ENCODE results near the gene FN3KRP.
"Not testable (repeated sequence)": the region's sequence is repeated elsewhere in the genome, so short reads cannot be mapped to it uniquely, and the experiment has no call there.

Gene FN3KRP

GRCh38 chr17:82736511-82737185, 20.1 kb downstream of the FN3KRP start:
- H3K4me1 ChIP-seq (ENCODE audit: control insufficient read depth in 1 of 2, insufficient read depth in 2 of 2, low read length in 2 of 2), result peaks cover 0 to 19% of the 10 kb centered on the region in 2 donors
- H3K27me3 ChIP-seq (ENCODE audit: low read depth, low read length), result no peaks in the 10 kb centered on the region
- H3K4me3 ChIP-seq (ENCODE audit: low read depth in 1 of 2, low read length in 2 of 2), result peak overlapping the region in 1 of 2 donors; percentile 85
- H3K36me3 ChIP-seq (ENCODE audit: control insufficient read depth in 1 of 2, insufficient read depth in 2 of 2, low read length in 2 of 2), result peaks cover 10 to 46% of the 10 kb centered on the region in 2 donors
- no peak overlapping the region for H3K27ac ChIP-seq (ENCODE audit: low read length)
- peaks cover 0 to 2% of the 10 kb centered on the region in 2 donors for H3K9me3 ChIP-seq (ENCODE audit: control insufficient read depth in 1 of 2, low read length in 2 of 2)

GRCh38 chr17:82737967-82738877, 21.7 kb downstream of the FN3KRP start:
- Histone ChIP-seq H3K4me3 (ENCODE audit: low read depth in 1 of 2, low read length in 2 of 2) (no peak overlapping the region), H3K27me3 (ENCODE audit: low read depth, low read length) (no peaks in the 10 kb centered on the region), H3K4me1 (ENCODE audit: control insufficient read depth in 1 of 2, insufficient read depth in 2 of 2, low read length in 2 of 2) (peaks cover 0 to 19% of the 10 kb centered on the region in 2 donors), H3K27ac (ENCODE audit: low read length) (no peak overlapping the region), H3K9me3 (ENCODE audit: control insufficient read depth in 1 of 2, low read length in 2 of 2) (peaks cover 0 to 2% of the 10 kb centered on the region in 2 donors), H3K36me3 (ENCODE audit: control insufficient read depth in 1 of 2, insufficient read depth in 2 of 2, low read length in 2 of 2) (peaks cover 16 to 45% of the 10 kb centered on the region in 2 donors)

GRCh38 chr17:82740906-82741759, 24.6 kb downstream of the FN3KRP start:
- Histone ChIP-seq H3K4me1 (ENCODE audit: control insufficient read depth in 1 of 2, insufficient read depth in 2 of 2, low read length in 2 of 2) (peaks cover 0 to 10% of the 10 kb centered on the region in 2 donors), H3K9me3 (ENCODE audit: control insufficient read depth in 1 of 2, low read length in 2 of 2) (peaks cover 0 to 2% of the 10 kb centered on the region in 2 donors), H3K36me3 (ENCODE audit: control insufficient read depth in 1 of 2, insufficient read depth in 2 of 2, low read length in 2 of 2) (peaks cover 16 to 54% of the 10 kb centered on the region in 2 donors), H3K27me3 (ENCODE audit: low read depth, low read length) (no peaks in the 10 kb centered on the region), H3K27ac (ENCODE audit: low read length) (no peak overlapping the region), H3K4me3 (ENCODE audit: low read depth in 1 of 2, low read length in 2 of 2) (peak overlapping the region in 1 of 2 donors; percentile 7)

- Histone ChIP-seq H3K36me3 (ENCODE audit: control insufficient read depth in 1 of 2, insufficient read depth in 2 of 2, low read length in 2 of 2) (peaks cover 16 to 46% of the 10 kb centered on the region in 2 donors), H3K27me3 (ENCODE audit: low read depth, low read length) (no peaks in the 10 kb centered on the region), H3K4me3 (ENCODE audit: low read depth in 1 of 2, low read length in 2 of 2) (no peak overlapping the region), H3K4me1 (ENCODE audit: control insufficient read depth in 1 of 2, insufficient read depth in 2 of 2, low read length in 2 of 2) (no peaks in the 10 kb centered on the region), H3K9me3 (ENCODE audit: control insufficient read depth in 1 of 2, low read length in 2 of 2) (peaks cover 0 to 4% of the 10 kb centered on the region in 2 donors), H3K27ac (ENCODE audit: low read length) (no peak overlapping the region)
Measured at GRCh38 chr17:82743344-82744219, 27.1 kb downstream of the FN3KRP start.

GRCh38 chr17:82744736-82745135, 28.2 kb downstream of the FN3KRP start:
- not testable (repeated sequence) for H3K9me3 ChIP-seq (ENCODE audit: control insufficient read depth in 1 of 2, low read length in 2 of 2); H3K27me3 ChIP-seq (ENCODE audit: low read depth, low read length); H3K27ac ChIP-seq (ENCODE audit: low read length); H3K4me3 ChIP-seq (ENCODE audit: low read depth in 1 of 2, low read length in 2 of 2); H3K4me1 ChIP-seq (ENCODE audit: control insufficient read depth in 1 of 2, insufficient read depth in 2 of 2, low read length in 2 of 2)
- peaks cover 16 to 44% of the 10 kb centered on the region in 2 donors for H3K36me3 ChIP-seq (ENCODE audit: control insufficient read depth in 1 of 2, insufficient read depth in 2 of 2, low read length in 2 of 2)

GRCh38 chr17:82745524-82745923, 29.0 kb downstream of the FN3KRP start:
- Histone ChIP-seq H3K27me3 (ENCODE audit: low read depth, low read length) (no peaks in the 10 kb centered on the region), H3K27ac (ENCODE audit: low read length) (no peak overlapping the region), H3K36me3 (ENCODE audit: control insufficient read depth in 1 of 2, insufficient read depth in 2 of 2, low read length in 2 of 2) (peaks cover 16 to 36% of the 10 kb centered on the region in 2 donors), H3K9me3 (ENCODE audit: control insufficient read depth in 1 of 2, low read length in 2 of 2) (peaks cover 0 to 4% of the 10 kb centered on the region in 2 donors), H3K4me3 (ENCODE audit: low read depth in 1 of 2, low read length in 2 of 2) (no peak overlapping the region), H3K4me1 (ENCODE audit: control insufficient read depth in 1 of 2, insufficient read depth in 2 of 2, low read length in 2 of 2) (no peaks in the 10 kb centered on the region)

GRCh38 chr17:82748756-82749155, 32.2 kb downstream of the FN3KRP start:
- Histone ChIP-seq H3K4me3 (ENCODE audit: low read depth in 1 of 2, low read length in 2 of 2) (no peak overlapping the region), H3K4me1 (ENCODE audit: control insufficient read depth in 1 of 2, insufficient read depth in 2 of 2, low read length in 2 of 2) (peaks cover 5 to 14% of the 10 kb centered on the region in 2 donors), H3K9me3 (ENCODE audit: control insufficient read depth in 1 of 2, low read length in 2 of 2) (peaks cover 0 to 2% of the 10 kb centered on the region in 2 donors), H3K27me3 (ENCODE audit: low read depth, low read length) (no peaks in the 10 kb centered on the region), H3K27ac (ENCODE audit: low read length) (no peak overlapping the region), H3K36me3 (ENCODE audit: control insufficient read depth in 1 of 2, insufficient read depth in 2 of 2, low read length in 2 of 2) (peaks cover 0 to 6% of the 10 kb centered on the region in 2 donors)

GRCh38 chr17:82750241-82750908, 33.9 kb downstream of the FN3KRP start:
- Histone ChIP-seq H3K4me3 (ENCODE audit: low read depth in 1 of 2, low read length in 2 of 2) (no peak overlapping the region), H3K27ac (ENCODE audit: low read length) (no peak overlapping the region), H3K4me1 (ENCODE audit: control insufficient read depth in 1 of 2, insufficient read depth in 2 of 2, low read length in 2 of 2) (peaks cover 5 to 14% of the 10 kb centered on the region in 2 donors), H3K36me3 (ENCODE audit: control insufficient read depth in 1 of 2, insufficient read depth in 2 of 2, low read length in 2 of 2) (no peaks in the 10 kb centered on the region), H3K27me3 (ENCODE audit: low read depth, low read length) (no peaks in the 10 kb centered on the region), H3K9me3 (ENCODE audit: control insufficient read depth in 1 of 2, low read length in 2 of 2) (peaks cover 0 to 2% of the 10 kb centered on the region in 2 donors)

- H3K36me3 ChIP-seq (ENCODE audit: control insufficient read depth in 1 of 2, insufficient read depth in 2 of 2, low read length in 2 of 2), result no peaks in the 10 kb centered on the region
Measured at GRCh38 chr17:82751171-82751570, 34.7 kb downstream of the FN3KRP start.

More at GRCh38 chr17:82751171-82751570, 34.7 kb downstream of the FN3KRP start:
- Histone ChIP-seq H3K4me3 (ENCODE audit: low read depth in 1 of 2, low read length in 2 of 2) (peak overlapping the region in 1 of 2 donors; percentile 60), H3K4me1 (ENCODE audit: control insufficient read depth in 1 of 2, insufficient read depth in 2 of 2, low read length in 2 of 2) (peaks cover 5 to 14% of the 10 kb centered on the region in 2 donors), H3K27me3 (ENCODE audit: low read depth, low read length) (no peaks in the 10 kb centered on the region), H3K27ac (ENCODE audit: low read length) (no peak overlapping the region), H3K9me3 (ENCODE audit: control insufficient read depth in 1 of 2, low read length in 2 of 2) (peaks cover 0 to 2% of the 10 kb centered on the region in 2 donors)

Measured in muscle layer of duodenum (tissue), 2 donors.